GM19468 (cell line): ENCODE results near the gene RPP25L.
A peak's percentile ranks its signal among the peaks of the same experiment; 100 is the strongest.

Experiments used
- ATAC-seq: cut with Tn5 transposase; IDR thresholded peaks from one replicate; pipeline ENCODE4 v1.9.1; 2021; ENCODE audit warnings: mild to moderate bottlenecking, moderate library complexity, moderate number of reproducible peaks; ENCODE audit not compliant: unreplicated experiment; ENCODE audit errors: extremely low read depth

The RPP25L gene, protein sequence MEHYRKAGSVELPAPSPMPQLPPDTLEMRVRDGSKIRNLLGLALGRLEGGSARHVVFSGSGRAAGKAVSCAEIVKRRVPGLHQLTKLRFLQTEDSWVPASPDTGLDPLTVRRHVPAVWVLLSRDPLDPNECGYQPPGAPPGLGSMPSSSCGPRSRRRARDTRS

DNA sequence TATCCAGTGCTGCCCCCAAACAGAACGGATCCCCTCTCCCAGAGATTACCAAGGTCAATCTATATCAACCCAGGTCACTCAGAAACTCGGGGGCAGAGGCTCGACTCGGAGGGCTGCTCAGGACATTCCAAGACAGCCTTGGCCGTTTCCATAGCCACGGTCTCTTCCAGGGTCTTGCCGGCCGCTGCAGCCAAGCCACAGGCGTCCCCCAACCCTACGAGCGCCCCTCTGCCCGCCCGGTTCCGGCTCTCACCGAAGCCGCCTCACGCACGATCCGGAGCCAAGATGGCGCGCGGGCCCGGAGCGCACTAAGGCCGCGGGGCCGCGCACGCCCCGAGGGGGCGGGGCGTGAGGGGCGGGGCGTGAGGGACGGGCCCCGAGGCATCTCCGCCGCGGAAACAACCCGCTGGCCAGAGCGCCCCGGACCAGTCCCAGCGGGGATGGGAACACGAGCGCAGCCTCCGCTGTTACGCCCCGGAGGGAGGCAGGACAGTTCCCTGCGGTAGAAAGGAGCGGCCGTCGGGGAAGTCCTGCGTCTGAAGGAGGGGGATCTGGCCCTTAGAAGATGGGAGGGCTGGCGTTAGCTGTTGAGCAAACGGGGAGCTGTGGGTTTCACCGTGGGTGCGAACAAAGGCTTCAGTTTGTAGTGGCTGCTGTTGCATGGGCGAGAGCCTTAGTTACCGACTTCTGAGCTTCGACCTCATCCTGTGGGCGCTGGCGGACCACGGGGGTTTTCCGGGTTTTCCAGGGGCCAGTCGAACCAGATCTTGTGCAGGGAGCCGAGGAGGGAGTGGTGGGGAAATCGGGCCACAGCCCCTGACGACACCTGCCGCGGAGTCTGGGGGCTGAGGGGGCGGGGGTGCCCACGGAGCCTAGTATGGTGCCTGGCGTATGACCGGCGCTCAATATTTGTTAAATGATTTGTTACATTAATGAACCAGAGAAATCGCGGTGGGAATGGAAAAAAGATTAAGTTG, at the start of gene RPP25L:
TSS of gene RPP25L (minus strand) at position 287 of the 977 bp plus-strand sequence. CDS start 801 bp downstream, outside the sequence.
- peak; percentile 86 for ATAC-seq

DNA sequence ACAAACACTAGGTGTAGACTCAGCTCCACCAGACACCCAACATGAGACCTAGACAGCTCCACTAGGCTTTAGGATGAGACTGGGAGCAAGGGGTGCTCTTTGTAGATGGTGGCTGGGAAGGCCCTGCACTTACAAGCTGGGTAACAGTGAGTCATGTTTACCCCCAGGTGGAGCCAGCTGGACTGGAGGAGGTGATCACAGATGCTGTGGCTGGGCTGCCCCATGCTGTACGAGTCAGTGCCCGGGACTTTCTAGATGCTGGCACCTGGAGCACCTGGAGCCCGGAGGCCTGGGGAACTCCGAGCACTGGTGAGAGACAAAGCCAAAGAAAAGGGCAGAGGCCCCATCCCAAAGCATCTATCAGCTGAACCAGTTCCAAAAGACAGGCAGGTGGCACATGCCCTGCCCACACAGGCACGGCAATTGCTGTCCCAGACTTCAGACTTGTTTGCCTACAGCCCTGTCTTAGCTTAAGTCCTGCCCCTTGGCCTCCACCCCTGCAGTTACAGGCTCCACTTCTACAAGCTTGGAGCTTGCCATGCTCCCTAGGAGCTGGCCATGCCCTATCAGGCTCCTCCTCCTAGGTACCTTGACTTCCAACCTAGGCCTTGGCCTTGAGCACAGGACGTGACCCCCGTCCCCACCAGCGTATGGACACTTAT, 47.8 kb upstream of the RPP25L start:
- no peak for ATAC-seq

- ATAC-seq = no peak
These were observed 46.6 kb upstream of the RPP25L start for GRCh38 chr9:34658461-34658860.

DNA sequence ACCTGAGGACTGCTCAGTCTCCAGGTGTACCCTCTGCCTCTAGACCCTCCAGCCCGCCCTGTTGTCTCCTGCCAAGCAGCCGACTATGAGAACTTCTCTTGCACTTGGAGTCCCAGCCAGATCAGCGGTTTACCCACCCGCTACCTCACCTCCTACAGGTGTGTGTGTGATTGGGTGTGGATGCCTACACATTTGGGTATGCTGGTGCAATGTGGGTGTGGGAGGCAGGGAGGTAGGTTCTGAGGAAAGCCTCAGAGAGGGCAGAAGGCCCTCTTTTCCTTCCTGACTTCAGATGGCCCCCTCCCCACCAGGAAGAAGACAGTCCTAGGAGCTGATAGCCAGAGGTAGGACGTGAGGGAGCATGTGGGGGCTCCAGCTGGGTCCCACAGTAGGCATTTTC, 45.1 kb upstream of the RPP25L start:
- no peak for ATAC-seq

GRCh38 chr9:34655394-34655793, 43.5 kb upstream of the RPP25L start:
- ATAC-seq = no peak

GRCh38 chr9:34654323-34655051, 42.6 kb upstream of the RPP25L start:
- ATAC-seq = no peak

DNA sequence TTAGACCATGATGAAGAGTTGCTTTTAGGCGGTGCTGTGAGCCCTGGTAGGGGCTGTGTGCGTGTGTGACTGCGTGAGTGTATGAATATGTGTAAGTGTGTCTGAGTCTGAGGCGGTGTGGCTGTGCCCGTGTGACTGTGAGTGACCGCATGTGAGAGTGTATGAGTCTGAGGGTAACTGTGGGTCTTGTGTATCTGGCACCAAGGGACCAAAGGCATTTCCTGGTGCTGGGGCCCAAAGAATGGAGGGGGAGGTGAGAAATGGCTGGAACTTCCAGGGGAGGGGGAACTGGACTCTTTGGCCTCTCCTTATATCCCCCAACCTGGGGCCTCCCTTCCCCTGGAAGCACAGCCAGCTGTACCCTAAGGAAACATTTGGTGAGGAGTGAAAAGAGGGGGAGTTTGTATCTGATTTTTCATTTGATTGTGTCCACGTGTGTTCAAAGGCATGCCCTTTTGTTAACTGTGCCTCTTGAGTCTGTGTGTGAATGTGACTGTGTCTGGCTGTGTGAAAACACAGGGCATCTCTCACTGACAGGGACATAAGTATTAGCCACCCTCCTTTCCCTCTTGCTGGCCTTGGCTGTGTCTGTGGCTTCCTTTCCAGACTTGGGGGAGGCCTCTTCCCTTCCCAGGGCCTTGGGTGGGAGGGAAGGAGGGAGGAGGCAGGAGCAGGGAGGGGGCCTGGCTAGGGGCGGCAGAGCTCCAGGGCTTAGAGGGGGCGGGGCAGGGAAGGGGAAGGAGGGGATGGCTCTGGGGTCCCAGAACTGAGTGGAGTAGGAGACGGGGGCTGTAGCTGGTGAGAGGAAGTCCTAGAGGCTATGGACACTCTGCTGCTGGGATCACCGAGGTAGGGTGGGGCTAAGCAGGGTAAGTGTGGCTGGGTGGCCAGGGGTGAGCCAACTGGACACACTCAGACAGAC, 41.5 kb upstream of the RPP25L start:
- ATAC-seq = no peak

DNA sequence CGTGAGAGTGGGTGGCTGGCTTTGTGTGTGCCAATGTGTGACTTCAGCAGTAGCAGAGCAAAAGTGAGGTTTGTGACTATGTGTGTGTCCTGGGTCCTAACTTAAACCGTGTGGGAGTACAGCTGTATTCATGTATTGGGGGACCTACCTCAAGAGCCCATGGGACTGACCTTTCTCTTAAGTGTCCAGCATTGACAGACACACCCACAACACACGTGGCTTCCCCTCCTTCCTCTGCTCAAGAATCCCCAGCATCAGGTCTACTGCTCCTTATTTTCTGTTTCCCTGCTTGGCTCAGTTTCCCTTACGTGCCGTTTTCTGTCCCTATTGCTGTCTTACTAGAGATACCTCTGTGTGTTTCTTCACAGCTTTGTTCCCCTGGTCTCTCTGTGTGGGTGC, 40.7 kb upstream of the RPP25L start:
- no peak for ATAC-seq

- ATAC-seq = no peak
These were observed 40.1 kb upstream of the RPP25L start, which contains the start of gene IL11RA for GRCh38 chr9:34651876-34652601. Gene IL11RA, plus strand, starts transcription at chr9:34652185. Its CDS starts 3,033 bp downstream, at chr9:34655218.

- ATAC-seq = no peak
These were observed 39.4 kb upstream of the RPP25L start for GRCh38 chr9:34651321-34651720.

- ATAC-seq = no peak
These were observed 38.9 kb upstream of the RPP25L start for GRCh38 chr9:34650816-34651215.

DNA sequence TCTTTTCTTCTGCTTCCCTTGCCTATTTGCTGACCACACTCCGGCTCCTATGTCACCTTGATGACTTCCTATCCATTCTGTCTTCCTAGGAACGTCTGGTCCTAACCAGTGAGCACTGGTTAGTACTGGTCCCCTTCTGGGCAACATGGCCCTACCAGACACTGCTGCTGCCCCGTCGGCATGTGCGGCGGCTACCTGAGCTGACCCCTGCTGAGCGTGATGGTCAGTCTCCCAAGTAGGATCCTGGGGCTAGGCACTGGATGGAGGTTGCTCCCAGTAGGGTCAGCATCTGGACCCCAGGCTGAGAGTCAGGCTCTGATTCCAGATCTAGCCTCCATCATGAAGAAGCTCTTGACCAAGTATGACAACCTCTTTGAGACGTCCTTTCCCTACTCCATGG, 36.8 kb upstream of the RPP25L start:
- ATAC-seq = no peak

GRCh38 chr9:34647651-34648050, 35.8 kb upstream of the RPP25L start:
- no peak for ATAC-seq

DNA sequence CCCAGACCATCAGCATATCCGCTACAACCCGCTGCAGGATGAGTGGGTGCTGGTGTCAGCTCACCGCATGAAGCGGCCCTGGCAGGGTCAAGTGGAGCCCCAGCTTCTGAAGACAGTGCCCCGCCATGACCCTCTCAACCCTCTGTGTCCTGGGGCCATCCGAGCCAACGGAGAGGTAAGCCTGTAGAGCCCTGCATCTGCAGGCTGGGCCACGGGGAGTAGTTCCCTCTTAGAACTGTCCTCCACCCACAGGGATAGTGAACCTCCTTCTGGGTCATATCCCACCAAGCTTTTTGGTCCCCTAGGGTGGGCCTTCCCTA, 35.1 kb upstream of the RPP25L start:
- ATAC-seq = peak; percentile 10

- ATAC-seq = peak; percentile 34
These were observed 34.5 kb upstream of the RPP25L start, which contains the start of gene GALT for GRCh38 chr9:34646211-34647083. Gene GALT, plus strand, starts transcription at chr9:34646675. Its CDS starts 30 bp downstream, at chr9:34646705.

DNA sequence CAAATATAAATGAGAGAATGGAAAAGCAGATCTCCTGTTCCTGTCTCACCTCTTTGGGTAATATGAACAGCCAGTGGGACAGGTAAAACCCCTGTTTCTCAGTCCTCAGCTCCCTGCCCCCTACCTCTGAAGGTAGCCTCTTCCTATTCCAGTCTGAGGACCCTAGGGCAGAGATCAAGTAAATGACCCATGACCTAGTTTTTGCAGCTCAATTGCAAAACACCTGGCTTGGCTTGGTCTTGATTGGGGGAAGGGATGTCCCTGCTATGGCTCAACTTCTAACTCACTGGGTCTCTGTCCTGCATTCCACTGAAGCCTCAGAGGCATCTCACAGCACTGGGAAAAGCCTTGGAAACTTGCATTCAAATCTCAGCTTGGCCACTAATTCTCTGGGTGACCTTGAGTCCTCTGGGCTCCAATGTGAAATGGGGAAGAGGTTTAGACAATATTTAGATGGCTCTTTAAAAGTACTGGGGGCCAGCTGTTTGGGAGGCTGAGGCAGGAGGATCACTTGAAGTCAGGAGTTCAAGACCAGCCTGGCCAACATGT, 32.9 kb upstream of the RPP25L start:
- ATAC-seq = no peak

DNA sequence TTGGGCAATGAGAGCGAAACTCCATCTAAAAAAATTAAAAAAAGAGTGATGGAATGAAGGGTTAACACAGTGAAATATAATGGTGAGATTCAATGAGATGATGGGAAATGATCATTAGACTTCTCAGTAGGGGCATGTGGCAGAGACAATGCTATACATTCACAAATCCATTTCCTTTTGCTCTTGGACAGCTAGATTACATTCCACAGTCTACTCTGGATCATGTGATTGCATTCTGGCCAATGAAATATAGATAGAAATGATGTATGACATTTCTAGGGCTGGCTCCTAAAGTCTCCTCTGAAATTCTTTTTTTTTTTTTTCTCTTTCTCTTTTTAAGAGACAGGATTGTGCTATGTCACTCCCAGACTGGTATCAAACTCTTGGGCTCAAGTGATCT, 30.8 kb upstream of the RPP25L start:
- ATAC-seq = no peak
